HuH-7 (cell line): Measurements from ENCODE around the gene TMEM163.
"Not testable (repeated sequence)": the region's sequence is repeated elsewhere in the genome, so short reads cannot be mapped to it uniquely, and the experiment has no call there.

Experiments
- DNase-seq: peaks from one replicate; pipeline ENCODE4 v3.0.0; 2011; ENCODE audit warnings: low spot score

The TMEM163 gene

DNA sequence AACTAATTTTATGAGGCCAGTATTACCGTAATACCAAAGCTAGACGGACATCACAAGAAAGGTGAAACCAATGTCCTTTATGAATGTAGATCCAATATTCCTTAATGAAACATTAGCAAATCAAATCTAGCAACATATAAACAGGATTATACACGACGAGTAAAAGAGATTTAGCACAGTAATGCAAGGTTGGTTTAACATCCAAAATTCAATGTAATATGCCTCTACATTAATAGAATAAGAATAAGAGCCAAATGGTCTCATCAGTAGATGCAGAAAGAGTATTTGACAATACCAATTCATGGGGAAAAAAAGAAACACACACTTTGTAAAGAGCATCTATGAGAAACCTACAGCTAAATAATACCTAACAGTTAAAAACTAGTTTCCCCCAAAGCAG, 99.5 kb downstream of the TMEM163 start:
- no peak for DNase-seq

DNA sequence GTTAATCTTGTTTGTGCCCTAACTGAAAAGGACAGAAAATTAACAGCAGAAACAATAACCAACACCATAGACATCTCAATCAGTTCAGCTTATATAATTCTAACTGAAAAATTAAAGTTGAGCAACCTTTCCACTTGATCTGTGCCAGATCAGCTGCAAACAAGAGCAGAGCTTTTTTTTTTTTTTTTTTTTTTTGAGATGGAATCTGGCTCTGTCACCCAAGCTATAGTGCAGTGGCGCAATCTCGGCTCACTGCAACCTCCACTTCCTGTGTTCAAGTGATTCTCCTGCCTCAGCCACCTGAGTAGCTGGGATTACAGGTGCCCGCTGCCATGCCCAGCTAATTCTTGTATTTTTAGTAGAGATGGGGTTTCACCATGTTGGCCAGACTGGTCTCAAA, 103.3 kb downstream of the TMEM163 start:
- not testable (repeated sequence) for DNase-seq

DNA sequence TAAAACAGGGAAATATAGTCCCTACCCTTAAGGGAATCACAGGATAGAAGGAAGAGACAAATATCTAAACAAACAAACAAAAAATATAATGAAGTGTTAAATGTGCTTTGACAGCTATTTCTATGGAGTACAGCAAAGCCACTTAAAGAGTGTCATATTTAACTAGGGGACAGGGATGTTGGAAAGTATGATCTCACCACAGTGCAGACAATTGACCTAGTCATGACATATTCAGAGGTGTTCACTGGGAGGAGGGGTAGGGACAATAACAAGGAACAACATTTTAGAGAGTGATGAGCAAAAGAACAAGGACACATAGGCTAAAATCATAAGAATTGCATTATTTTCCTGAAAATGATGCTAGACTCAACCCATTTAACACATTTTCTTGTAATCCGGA, 107.5 kb downstream of the TMEM163 start:
- DNase-seq, result no peak

DNA sequence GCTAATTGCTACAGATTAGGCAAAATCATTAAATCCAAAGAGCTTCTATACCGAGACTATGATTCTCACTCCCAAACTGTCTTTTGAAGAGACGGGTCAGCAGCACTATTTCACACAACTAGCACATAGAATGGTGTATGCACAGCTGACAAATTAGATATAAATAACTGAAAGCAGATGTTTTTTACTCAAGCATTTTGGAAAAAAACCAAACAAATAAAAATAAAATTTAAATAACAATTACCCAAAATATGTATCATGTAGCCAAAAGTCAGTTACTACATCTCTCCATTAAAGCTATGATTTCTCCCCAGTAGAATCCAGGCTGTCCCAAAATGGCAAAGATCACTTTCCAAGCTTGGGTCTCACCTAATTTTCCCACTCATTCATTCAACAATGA, 107.9 kb downstream of the TMEM163 start:
- no peak for DNase-seq

DNA sequence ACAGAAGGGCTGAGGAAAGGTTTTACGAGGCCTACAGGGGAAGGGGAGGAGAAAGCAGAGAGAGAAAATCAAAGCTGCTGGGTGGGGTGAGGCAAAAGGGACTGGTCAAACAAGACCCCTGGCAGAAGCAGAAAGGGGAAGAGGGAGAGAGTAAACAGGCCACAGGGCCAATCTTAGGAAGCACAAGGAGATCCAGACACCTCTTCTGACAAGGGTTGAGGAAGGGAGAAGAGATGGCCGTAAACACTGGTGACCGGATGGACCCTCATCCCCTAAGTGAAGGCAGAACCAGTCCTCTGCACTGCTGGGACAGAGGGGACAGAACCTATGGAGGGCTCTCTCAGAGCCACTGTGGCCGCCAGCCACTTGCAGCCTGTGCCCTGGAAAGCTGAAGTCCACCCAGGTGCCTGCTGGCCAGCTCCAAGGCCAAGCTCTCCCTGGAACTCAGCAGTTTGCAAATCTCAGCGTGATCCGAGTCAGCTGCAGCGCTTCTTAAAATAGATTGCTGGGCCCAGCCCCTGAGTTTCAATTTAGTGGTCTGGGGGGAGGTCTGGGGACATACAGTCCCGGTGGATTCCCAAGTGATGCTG, 108.8 kb downstream of the TMEM163 start:
- no peak for DNase-seq

DNA sequence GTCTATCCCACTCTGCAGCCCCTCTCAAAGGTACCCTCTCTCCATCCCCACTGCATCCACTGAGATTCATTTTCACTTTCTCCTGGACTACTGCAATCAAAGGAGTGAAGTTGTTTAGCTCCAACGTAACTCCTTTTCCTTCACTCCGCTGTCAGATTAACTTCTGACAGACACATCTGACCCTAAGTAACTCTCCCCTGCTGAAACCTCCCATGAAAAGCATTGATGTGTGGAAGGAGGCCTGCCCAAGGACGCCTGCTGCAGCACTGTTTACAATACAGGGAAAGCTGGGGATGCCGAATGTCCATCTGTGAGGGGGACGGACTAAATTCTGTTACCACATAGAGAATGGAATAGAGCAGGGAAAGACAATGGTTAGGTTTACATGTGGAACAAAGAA, 114.8 kb downstream of the TMEM163 start:
- DNase-seq, result no peak

DNA sequence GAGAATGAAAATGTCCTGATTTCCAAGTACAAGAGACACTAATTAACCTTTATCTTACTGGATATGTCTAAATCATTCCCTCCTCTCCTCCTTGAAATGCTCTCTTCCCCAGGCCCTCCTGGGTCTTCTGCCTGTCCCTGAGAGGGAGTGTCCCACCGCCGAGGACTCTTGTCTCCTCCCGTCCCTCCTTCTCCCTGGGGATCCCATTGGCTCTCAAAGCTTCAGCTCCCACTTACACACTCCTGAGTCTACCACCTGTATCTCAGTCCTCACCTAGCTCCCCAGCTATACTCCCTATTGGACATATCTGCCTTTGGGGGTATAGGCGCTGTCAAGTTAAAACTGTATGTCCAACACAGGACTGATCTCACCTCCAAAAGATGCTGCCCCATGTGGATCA, 116.1 kb downstream of the TMEM163 start:
- no peak for DNase-seq

DNA sequence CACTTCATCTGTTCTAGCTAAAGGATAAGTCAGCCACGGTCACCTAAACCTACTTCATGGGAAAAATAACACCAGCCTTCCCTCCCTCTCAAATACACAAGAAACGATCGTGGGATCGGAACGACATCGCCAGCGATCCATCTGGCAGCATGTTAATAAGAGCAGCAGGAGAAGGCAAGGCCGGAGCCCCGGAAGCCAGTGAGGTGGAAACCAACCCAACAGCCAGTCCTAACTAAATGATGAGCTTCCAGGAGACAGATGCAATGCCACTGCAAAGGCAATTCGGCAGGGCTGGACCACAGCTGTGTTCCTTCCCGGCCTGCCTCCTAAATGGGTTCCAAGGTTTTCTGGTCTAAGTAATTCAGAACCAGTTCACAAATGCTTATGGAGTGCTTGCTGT, 117.5 kb downstream of the TMEM163 start:
- no peak for DNase-seq

DNA sequence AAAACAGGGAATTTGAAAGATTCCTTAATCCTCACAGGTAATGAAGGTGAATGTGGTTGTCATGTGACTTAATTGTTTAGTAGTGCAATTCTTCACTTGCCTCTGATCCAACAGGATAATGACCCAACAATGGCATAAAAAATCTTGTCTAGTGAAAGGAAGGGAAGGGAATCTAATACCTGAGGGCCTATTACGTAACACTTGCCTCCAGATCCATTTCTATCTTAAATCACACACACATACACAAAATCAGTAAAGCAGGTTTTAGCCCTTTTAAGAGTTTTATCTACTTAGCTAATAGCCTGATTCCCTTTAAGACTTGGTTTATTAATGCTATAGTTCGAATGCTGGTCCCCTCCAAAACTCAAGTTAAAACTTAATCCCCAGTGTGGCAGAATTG, 118.6 kb downstream of the TMEM163 start:
- DNase-seq, result no peak

DNA sequence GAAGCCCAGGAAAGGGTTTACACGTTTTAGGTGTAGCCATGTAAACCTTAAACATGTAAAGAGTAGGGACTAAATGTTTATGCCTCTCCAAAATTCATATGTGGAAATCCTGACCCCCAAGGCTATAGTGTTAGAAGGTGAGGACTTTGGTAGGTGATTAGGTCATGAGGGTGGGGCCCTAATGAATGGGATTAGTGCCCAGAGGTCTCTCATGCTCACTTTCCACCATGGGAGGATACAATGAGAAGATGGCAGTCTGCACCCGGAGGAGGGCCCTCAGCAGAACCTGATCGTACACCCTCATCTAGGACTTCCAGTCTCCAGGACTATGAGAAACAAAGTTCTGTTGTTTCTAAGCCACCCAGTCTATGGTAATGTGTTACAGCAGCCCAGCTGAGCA, 119.6 kb downstream of the TMEM163 start:
- no peak for DNase-seq

DNA sequence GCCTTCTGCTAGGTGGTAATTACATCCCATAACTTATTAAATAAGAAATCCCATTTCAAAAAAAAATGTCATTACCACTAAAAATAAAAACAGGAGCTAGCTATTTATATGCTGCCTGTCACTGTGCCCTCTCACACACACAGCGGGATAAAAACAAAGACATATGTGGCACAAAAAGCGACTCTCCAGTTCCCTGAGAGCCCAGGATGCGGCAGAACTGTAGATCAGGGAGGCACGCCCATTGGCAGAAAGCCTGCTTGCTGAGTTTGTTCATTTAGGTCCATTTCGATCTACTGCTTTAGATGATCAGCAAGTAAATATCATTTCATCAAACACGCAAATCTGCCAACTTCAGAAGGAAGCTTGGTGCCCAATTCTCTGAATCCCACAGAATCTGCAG, 124.4 kb downstream of the TMEM163 start:
- DNase-seq, result no peak

DNA sequence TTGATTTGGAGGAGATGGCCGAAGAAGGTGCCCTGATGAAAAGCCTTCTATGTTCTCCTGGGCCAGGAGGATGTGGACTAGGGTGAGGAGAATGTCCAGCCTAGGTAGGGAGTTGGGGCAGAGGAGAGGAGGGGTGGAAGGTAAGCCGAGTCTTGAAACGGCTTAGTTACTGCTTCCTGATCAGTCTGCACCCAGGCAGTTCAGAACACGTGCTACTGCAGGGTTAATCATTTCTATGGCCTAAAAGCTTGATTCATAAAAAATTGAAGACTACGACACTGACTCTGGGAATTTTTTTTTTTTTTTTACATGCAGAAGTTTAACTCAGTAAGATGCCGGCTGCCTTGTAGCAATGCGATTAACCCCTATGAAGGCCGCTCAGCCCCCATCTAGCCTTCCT, 125.3 kb downstream of the TMEM163 start:
- no peak for DNase-seq

DNA sequence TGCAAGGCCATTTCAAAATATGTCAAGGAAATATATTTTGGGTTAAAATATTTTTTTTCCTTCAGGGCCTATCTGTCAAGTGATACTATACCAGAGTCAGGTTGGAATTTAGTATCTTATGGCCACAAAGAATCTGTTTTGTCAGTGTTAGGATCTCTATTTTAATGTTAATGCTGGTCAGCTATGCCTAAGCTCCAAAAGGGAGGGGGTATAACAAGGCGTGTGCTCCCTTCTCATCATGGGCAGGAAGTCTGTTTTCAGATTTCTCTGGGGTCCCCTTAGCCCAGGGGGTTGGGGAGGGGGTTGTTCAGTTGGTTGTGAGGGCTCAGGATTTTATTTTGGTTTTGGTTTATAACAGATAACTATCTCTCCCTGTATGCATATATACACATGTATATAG, 126.4 kb downstream of the TMEM163 start:
- no peak for DNase-seq

DNA sequence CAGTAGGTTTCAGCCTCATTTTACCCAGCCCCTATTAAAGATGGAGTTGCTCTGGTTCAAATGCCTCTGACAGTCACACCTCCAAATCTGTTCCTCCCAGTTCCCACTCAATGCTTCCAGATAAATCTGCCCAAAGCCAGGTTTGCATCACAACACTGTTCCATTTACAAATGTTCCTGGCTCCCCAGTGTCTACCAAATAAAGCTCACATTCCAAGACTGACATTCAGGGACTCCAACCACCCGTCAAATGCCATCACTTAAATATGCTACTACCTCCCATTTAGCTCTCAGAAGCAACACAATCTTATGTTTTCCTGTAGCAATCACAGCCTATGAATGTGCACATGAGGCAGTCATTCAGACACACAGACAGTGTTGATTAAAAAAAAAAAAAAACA, 127.3 kb downstream of the TMEM163 start:
- DNase-seq, result no peak

DNA sequence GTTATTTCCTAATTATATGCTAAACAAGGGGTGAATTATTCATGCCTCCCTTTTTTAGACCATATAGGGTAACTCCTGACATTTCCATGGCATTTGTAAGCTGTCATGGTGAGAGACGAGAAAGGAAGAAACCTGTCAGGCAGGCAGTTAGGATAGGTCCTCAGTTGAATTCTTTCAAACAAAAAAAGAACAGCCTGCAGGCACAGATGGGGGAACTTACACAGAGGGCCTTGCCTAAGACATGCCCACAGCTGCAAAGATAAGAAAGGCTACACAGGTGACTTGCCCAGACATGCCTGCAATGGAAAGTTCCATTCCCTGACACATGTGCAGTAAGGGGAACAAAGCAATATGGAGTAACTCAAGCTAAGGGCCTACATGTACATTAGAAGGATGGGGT, 128.1 kb downstream of the TMEM163 start:
- DNase-seq, result no peak

DNA sequence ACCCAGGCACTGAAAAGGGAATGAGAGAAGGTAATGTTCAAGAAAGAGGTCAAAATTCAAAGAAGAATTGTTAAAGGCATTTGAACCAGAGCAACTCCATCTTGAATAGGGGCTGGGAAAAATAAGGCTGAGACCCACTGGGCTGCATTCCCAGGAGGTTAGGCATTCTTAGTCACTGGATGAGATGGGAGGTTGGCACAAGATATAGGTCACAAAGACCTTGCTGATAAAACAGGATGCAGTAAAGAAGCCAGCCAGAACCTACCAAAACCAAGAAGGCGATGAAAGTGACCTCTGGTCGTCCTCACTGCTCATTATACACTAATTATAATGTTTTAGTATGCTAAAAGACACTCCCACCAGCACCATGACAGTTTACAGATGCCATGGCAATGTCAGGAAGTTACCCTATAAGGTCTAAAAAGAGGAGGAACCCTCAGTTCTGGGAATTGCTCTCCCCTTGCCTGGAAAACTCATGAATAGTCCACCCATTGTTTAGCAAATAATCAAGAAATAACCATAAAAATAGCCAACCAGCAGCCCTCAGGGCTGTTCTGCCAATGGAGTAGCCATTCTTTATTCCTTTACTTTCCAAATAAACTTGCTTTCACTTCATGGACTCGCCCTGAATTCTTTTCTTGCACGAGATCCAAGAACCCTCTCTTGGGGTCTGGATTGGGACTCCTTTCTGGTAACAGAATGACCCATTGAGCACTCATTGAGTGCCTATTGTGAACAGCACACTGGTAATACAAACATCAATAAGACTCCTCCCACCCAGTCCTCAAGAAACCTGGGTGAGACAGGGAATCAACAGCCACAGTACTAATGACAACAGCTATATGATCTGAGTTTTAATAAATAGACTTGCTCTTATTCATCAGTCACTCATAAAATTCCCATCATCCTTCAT, 129.4 kb downstream of the TMEM163 start:
- DNase-seq, result not testable (repeated sequence)

DNA sequence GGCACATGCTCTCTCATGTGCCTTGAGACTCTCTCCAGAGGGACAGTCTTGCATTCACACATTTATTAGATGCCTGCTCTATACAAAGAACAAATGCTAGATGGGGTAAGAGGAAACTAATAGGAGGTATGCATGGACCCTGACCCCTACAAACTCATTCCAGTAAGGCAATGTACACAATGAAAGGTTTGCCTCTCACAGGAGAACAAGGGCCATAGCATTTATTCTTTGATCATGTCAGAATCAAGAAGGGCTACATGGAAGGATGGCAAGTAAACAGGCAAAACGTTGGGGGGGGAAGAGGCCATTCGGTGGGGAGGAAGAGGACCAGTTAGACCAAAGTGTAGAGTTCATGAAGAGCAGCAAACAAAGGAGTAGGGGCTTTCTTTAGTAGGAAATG, 130.2 kb downstream of the TMEM163 start:
- no peak for DNase-seq

DNA sequence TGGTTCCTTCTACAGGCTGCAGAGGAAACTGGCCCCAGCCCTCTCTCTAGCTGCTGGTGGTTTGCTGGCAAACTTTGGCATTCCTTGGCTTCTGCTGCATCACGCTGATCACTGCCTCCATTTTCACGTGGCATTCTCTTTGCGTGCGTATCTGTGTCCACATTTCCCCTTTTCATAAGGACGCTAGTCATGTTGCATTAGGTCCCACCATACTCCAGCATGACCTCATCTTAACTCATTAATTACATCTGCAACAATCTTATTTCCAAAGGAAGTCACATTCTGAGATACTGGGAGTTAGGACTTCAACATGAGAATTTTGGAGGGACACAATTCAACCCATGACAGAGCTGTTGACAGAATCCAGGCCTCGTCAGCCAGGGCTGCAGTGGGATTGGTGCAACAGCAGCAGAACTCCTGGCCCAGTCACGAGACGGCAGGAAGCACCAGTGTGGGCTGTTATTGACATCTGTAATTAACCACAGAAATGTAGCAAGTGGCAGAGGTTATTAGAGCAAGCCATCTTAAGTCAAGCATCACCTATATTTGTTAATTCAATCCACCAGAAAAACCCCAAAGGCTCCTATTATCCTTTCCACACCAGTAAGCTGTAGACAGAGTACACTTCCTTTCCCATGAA, 132.4 kb downstream of the TMEM163 start:
- no peak for DNase-seq

DNA sequence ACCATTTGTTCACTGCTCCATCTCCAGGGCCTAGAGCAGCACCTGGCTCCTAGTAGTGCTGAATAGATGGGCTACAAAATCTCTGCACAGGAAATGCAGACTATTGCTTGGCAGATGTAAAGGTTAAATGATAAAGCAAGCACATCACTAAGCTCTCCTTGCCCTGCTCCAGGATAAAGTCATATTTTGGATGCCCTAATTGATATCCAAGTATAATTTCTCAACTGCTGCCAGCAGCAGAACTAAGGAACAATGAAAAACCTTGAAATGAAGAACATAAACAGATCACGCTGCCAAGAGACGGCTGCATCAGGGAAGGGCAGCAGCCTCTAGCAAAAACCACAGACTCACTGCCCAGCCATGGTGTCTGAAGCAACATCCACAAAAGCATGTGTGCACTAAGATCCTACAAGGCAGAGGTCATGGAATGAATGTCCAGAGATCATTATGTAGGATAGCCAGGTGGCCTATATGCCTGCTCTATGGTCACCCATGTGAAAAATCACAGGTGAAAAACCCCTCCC, 134.7 kb downstream of the TMEM163 start:
- DNase-seq, result no peak

DNA sequence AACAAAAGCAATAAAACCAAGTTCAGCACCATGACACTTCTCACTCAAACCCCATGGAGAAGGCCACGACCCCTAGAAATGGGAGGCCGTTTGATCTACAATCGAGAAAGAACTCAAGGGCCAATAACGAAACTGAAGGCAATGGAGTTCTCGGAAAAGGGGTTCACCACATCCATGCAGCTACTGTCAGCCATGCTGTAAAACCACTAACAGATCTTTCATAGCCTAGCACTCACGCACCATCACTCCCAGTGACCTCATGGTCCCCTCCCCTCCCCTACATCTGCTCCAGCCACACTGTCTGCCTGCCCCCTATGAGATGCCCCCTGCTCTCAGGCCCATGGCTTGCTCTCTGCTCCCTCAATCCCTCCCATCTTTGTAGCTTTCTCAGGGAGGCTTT, 135.3 kb downstream of the TMEM163 start:
- no peak for DNase-seq

DNA sequence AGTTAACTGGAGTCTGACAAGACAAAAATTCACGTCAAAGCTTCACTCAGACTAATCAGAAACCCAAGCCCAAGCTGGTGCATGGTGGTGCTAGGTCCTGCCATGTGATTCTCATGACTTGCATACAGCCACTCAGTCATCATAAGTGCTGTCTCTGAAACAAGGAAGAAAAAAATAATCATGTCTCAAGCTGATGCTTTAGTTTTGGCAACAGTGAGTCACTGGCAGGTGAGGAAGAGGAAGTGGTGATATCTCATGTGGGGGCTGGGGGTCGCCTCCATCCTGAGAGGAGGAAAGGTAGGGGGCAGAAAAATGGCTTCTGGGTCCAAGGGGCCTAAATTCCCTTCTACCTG, 136.3 kb downstream of the TMEM163 start:
- DNase-seq, result no peak

DNA sequence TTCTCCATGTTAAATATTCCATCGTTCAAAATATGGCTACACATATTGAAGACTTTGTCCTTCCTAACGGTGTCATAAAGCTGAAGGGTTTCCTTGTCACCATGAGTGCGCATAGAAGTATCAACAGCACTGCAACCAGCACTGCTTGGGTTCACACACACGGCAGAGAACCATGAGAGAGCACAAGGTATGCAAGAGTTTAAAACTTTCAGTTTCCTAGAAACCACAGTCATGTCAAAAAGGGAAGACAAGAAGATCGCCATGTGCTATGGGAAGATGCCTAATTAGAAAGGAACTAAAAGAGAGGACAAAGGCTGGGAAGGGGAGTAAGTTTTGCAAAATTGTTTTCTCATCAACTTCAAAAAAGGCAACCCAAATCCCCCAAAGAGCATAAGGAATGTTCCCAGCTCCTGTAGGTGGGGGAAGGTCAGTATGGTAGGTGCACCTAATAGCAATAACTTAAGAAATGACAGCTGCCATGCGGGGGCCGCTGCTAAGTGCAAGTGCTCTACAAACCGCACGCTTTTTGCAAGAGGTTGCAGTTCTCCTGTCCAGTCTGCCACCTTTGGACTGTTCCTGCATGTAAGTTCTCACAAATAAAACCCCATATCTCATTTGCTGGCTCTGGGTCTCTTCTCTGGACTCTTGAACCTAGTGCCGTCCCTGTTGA, 136.8 kb downstream of the TMEM163 start:
- DNase-seq, result no peak

DNA sequence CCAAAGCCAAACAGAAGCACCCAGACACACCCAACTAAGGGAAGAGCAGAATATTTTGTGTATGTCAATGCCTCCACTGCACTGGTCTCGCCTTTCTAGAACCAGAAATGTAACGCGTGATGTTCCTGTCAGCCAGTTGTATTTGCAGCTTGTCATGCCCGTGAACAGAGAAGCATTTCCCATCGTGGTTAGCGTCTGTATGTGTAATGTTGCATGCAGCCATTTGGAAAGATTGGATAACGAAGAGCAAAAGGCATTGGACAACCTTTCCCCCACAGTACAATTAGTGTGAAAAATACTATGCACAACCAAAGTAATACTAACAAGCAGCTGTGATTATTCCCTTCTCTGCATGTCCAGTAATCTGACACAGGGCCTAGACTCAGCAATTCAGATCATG, 140.5 kb downstream of the TMEM163 start:
- DNase-seq, result no peak
